ENCODE data around the gene FKBP11. TPM values are rescaled to one million over a fixed set of nuclear protein-coding genes. Genes with fewer than 3 reads are reported as not detected.
A peak's percentile ranks its signal among the peaks of the same experiment; 100 is the strongest.

FKBP11 gene
- total and polyA plus RNA-seq, 2 of the 8 experiments (the other 6 are each of a cell fraction or from before 2014, with no cell fraction given) = 45.7 to 65.1 TPM

DNA sequence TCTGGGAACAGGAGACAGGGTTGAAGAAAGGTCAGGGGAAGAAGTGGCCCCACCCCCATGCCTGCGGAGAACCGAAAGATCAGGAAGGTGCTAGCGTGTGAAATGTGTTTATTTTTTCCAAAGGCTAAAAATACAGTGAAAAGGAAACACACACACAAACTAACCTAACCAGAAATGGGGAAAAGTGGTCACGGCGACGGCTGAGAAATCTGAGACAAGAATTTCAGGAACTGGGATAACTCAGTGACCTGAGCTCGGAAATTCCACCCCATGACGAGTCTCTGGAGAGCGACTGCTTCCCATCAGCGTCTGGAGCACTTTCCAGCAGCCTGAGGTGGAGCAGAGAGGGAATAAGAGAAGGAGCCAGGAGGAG lies 43.0 kb downstream of the FKBP11 start:
- H2AK5ac ChIP-seq (ENCODE audit: low read depth, low read length) = no peak overlapping the region
- no peaks in the 10 kb centered on the region; the same call in none of the 2 replicates for H3K23me2 ChIP-seq (ENCODE audit: low read depth, low read length)
- no peaks in the 10 kb centered on the region for H3K36me3 ChIP-seq (ENCODE audit: control insufficient read depth in 2 of 4, insufficient read depth in 4 of 4, low read length in 3 of 4)
- no peak overlapping the region for H3K4ac ChIP-seq (replicated peaks; ENCODE audit: insufficient read length, low read depth, low read length)
- no peak overlapping the region for H4K8ac ChIP-seq (ENCODE audit: extremely low read depth, insufficient read depth, low read length)
- no peaks in the 10 kb centered on the region for H4K20me1 ChIP-seq (replicated peaks in 1 of 2; ENCODE audit: control insufficient read depth in 1 of 2, insufficient read depth in 2 of 2, low read length in 2 of 2)
- no peak overlapping the region for H4K5ac ChIP-seq (ENCODE audit: insufficient read length, low read depth, low read length)
- WGBS, 2 experiments (ENCODE audit: extremely low coverage in 1 of 2, insufficient coverage in 1 of 2, insufficient read length in 1 of 2, insufficient replicate concordance in 2 of 2, low coverage in 1 of 2, low lambda C conversion rate in 2 of 2, missing lambda C conversion rate in 1 of 2) = 18% methylated on average over 10 of the region's 10 CpGs; no CpG with 5 or more reads in 1 of the 2 experiments
- H3K9ac ChIP-seq (replicated peaks in 1 of 4; ENCODE audit: extremely low read depth in 1 of 4, low read depth in 3 of 4, low read length in 3 of 4) = peak overlapping the region in 1 of 4 experiments; percentile 28; a peak in 1 of 7 replicates
- H3K9me3 ChIP-seq (ENCODE audit: insufficient read depth in 2 of 2, low read depth in 1 of 2, low read length in 1 of 2) = no peaks in the 10 kb centered on the region
- no peak overlapping the region for H3K56ac ChIP-seq (replicated peaks; ENCODE audit: insufficient read length, low read depth, low read length)
- no peak overlapping the region for H2BK120ac ChIP-seq (replicated peaks; ENCODE audit: low read depth, low read length)
- CTCF ChIA-PET (ENCODE audit: partially characterized antibody) = interaction anchor here (0.7 to 20.7 kb wide), 8 partner anchors 9 to 114 kb away, joined by 3 to 678 read pairs (median 4); partner anchors contain the start of genes DDX23, RND1 and WNT10B
- peak overlapping the region in 3 of 4 experiments; percentile 14 to 40 (median 29); a peak in 6 of 8 replicates for H3K4me3 ChIP-seq (ENCODE audit: extremely low read depth in 1 of 4, insufficient read depth in 2 of 4, low read depth in 3 of 4, low read length in 4 of 4)
- H3K79me1 ChIP-seq (ENCODE audit: low read depth, low read length) = no peaks in the 10 kb centered on the region
- TF ChIP-seq, protein P1, sequence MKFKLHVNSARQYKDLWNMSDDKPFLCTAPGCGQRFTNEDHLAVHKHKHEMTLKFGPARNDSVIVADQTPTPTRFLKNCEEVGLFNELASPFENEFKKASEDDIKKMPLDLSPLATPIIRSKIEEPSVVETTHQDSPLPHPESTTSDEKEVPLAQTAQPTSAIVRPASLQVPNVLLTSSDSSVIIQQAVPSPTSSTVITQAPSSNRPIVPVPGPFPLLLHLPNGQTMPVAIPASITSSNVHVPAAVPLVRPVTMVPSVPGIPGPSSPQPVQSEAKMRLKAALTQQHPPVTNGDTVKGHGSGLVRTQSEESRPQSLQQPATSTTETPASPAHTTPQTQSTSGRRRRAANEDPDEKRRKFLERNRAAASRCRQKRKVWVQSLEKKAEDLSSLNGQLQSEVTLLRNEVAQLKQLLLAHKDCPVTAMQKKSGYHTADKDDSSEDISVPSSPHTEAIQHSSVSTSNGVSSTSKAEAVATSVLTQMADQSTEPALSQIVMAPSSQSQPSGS (IDR thresholded peaks at IDR 0.05; ENCODE audit: low read length) = no peak
- 0 out of 2 replicates have a peak, but pooled peaks have one; percentile 15 for TF ChIP-seq TAF1 (IDR thresholded peaks at IDR 0.05; ENCODE audit: low read depth, low read length)
- H2BK15ac ChIP-seq (ENCODE audit: low read length) = 0 out of 2 replicates have a peak overlapping the region, but pooled peaks have one; percentile 5
- H3K4me1 ChIP-seq (replicated peaks in 1 of 4; ENCODE audit: control insufficient read depth in 3 of 4, insufficient read depth in 4 of 4, low read length in 3 of 4) = peaks cover 15 to 25% (median 19%) of the 10 kb centered on the region in 4 experiments
- FAIRE-seq = no peak
- peak overlapping the region; percentile 5; the same call in 1 of the 2 replicates for H2AFZ ChIP-seq (ENCODE audit: low read length)
- no peaks in the 10 kb centered on the region for H3K27me3 ChIP-seq (replicated peaks in 1 of 4; ENCODE audit: control insufficient read depth in 3 of 4, extremely low read depth in 1 of 4, insufficient read depth in 3 of 4, low read length in 3 of 4)
- H3K18ac ChIP-seq (ENCODE audit: extremely low read depth, low read length) = peak overlapping the region; percentile 66; the same call in 1 of the 2 replicates
- H3K4me2 ChIP-seq (ENCODE audit: insufficient read depth in 1 of 2, low read depth in 2 of 2, low read length in 2 of 2) = peak overlapping the region; percentile 62 to 77
- H3K79me2 ChIP-seq (ENCODE audit: control insufficient read depth in 1 of 2, insufficient read depth in 2 of 2, low read length in 2 of 2) = no peaks in the 10 kb centered on the region
- no peak overlapping the region for H3K23ac ChIP-seq (ENCODE audit: insufficient read length)
- H3K27ac ChIP-seq (ENCODE audit: low read depth, low read length) = no peak overlapping the region
- no peak for DNase-seq (ENCODE audit: low read depth in 1 of 2, low spot score in 2 of 2)
- H3K14ac ChIP-seq (ENCODE audit: insufficient read length) = no peak overlapping the region
- H2BK12ac ChIP-seq (ENCODE audit: low read depth, low read length) = 0 out of 2 replicates have a peak overlapping the region, but pooled peaks have one; percentile 33
- no peak overlapping the region for H4K91ac ChIP-seq (replicated peaks; ENCODE audit: insufficient read length, low read length)
- H2BK5ac ChIP-seq (ENCODE audit: low read depth, low read length) = peak overlapping the region; percentile 37; the same call in 1 of the 2 replicates
- POLR2A ChIA-PET (ENCODE audit: partially characterized antibody) = interaction anchor here (1.3 to 23.7 kb wide), 3 partner anchors 9 to 22 kb away, joined by 3 to 651 read pairs (median 13); partner anchors contain the start of genes DDX23 and RND1
- no peak overlapping the region for H2BK20ac ChIP-seq (ENCODE audit: low read length)

Measured in H1 (cell line).